ENCODE results near the gene SHC2. TPM values are rescaled to one million over a fixed set of nuclear protein-coding genes. Genes with fewer than 3 reads are reported as not detected.

SHC2 gene
- total and polyA plus RNA-seq, 2 of the 8 experiments (the other 6 are each of a cell fraction or from before 2014, with no cell fraction given): 4.4 to 7.3 TPM

GRCh38 chr19:436413-436950 lies 24.4 kb downstream of the SHC2 start:
- Histone ChIP-seq H3K18ac (ENCODE audit: extremely low read depth, low read length) (no peak overlapping the region), H2BK12ac (ENCODE audit: low read depth, low read length) (no peak overlapping the region), H3K4me3 (ENCODE audit: extremely low read depth in 1 of 4, insufficient read depth in 2 of 4, low read depth in 3 of 4, low read length in 4 of 4) (no peak overlapping the region), H2BK120ac (replicated peaks; ENCODE audit: low read depth, low read length) (no peak overlapping the region), H2BK5ac (ENCODE audit: low read depth, low read length) (no peak overlapping the region), H4K5ac (ENCODE audit: insufficient read length, low read depth, low read length) (no peak overlapping the region), H3K14ac (ENCODE audit: insufficient read length) (no peak overlapping the region), H3K27ac (ENCODE audit: low read depth, low read length) (no peak overlapping the region), H4K20me1 (replicated peaks in 1 of 2; ENCODE audit: control insufficient read depth in 1 of 2, insufficient read depth in 2 of 2, low read length in 2 of 2) (peaks cover 0 to 2% of the 10 kb centered on the region in 2 experiments), H4K8ac (ENCODE audit: extremely low read depth, insufficient read depth, low read length) (peak overlapping the region; percentile 25; the same call in 1 of the 2 replicates), H3K4me1 (replicated peaks in 1 of 4; ENCODE audit: control insufficient read depth in 3 of 4, insufficient read depth in 4 of 4, low read length in 3 of 4) (peaks cover 0 to 11% (median 2%) of the 10 kb centered on the region in 4 experiments; a peak in 3 of 7 replicates), H2BK15ac (ENCODE audit: low read length) (no peak overlapping the region), H3K56ac (replicated peaks; ENCODE audit: insufficient read length, low read depth, low read length) (no peak overlapping the region), H3K4me2 (ENCODE audit: insufficient read depth in 1 of 2, low read depth in 2 of 2, low read length in 2 of 2) (no peak overlapping the region), H3K27me3 (replicated peaks in 1 of 4; ENCODE audit: control insufficient read depth in 3 of 4, extremely low read depth in 1 of 4, insufficient read depth in 3 of 4, low read length in 3 of 4) (no peaks in the 10 kb centered on the region), H2AK5ac (ENCODE audit: low read depth, low read length) (no peak overlapping the region), H3K9me3 (ENCODE audit: insufficient read depth in 2 of 2, low read depth in 1 of 2, low read length in 1 of 2) (peaks cover 0 to 4% of the 10 kb centered on the region in 2 experiments; a peak in 2 of 4 replicates), H3K23me2 (ENCODE audit: low read depth, low read length) (no peaks in the 10 kb centered on the region), H4K91ac (replicated peaks; ENCODE audit: insufficient read length, low read length) (no peak overlapping the region), H3K36me3 (ENCODE audit: control insufficient read depth in 2 of 4, insufficient read depth in 4 of 4, low read length in 3 of 4) (peaks cover 0 to 5% (median 2%) of the 10 kb centered on the region in 4 experiments; a peak in 3 of 8 replicates), H2AFZ (ENCODE audit: low read length) (no peak overlapping the region), H3K79me1 (ENCODE audit: low read depth, low read length) (no peaks in the 10 kb centered on the region), H3K23ac (ENCODE audit: insufficient read length) (no peak overlapping the region), H3K4ac (replicated peaks; ENCODE audit: insufficient read length, low read depth, low read length) (no peak overlapping the region), H3K9ac (replicated peaks in 1 of 4; ENCODE audit: extremely low read depth in 1 of 4, low read depth in 3 of 4, low read length in 3 of 4) (no peak overlapping the region), H2BK20ac (ENCODE audit: low read length) (no peak overlapping the region), H3K79me2 (ENCODE audit: control insufficient read depth in 1 of 2, insufficient read depth in 2 of 2, low read length in 2 of 2) (no peaks in the 10 kb centered on the region)
- CTCF ChIA-PET (ENCODE audit: partially characterized antibody): interaction anchor here (1.5 to 1.6 kb wide), 3 partner anchors 17 to 52 kb away, joined by 4 to 6 read pairs (median 4); no protein-coding TSS in a partner anchor
- FAIRE-seq: no peak
- WGBS, 2 experiments (ENCODE audit: extremely low coverage in 1 of 2, insufficient coverage in 1 of 2, insufficient read length in 1 of 2, insufficient replicate concordance in 2 of 2, low coverage in 1 of 2, low lambda C conversion rate in 2 of 2, missing lambda C conversion rate in 1 of 2): 90% methylated on average over 14 of the region's 29 CpGs; no CpG with 5 or more reads in 1 of the 2 experiments
- POLR2A ChIA-PET (ENCODE audit: partially characterized antibody): interaction anchor here (0.7 to 1.5 kb wide), 3 partner anchors 9 to 27 kb away, joined by 3 to 4 read pairs (median 3); partner anchors contain the start of gene C2CD4C
- no peak for DNase-seq (ENCODE audit: low read depth in 1 of 2, low spot score in 2 of 2)
- no peak for TF ChIP-seq E2F6 (IDR thresholded peaks at IDR 0.05)
- no peak for TF ChIP-seq SRF (IDR thresholded peaks at IDR 0.05; ENCODE audit: low read depth, low read length)
- TF ChIP-seq POU5F1 (IDR thresholded peaks at IDR 0.05; ENCODE audit: low read depth, low read length): no peak
- no peak for TF ChIP-seq TCF12 (IDR thresholded peaks at IDR 0.05; ENCODE audit: low read depth, low read length)
- TF ChIP-seq CREB1 (IDR thresholded peaks at IDR 0.05): no peak
- no peak for TF ChIP-seq SP4 (IDR thresholded peaks at IDR 0.05; ENCODE audit: low read length)
- TF ChIP-seq CTCF (IDR thresholded peaks at IDR 0.05; ENCODE audit: control extremely low read depth in 1 of 3, insufficient read depth in 1 of 3, low read depth in 1 of 3, low read length in 3 of 3): no peak
- TF ChIP-seq RBBP5 (IDR thresholded peaks at IDR 0.05; ENCODE audit: borderline replicate concordance, low read depth, low read length): no peak
- TF ChIP-seq SIN3A (conservative IDR thresholded peaks at IDR 0.05 in 1 of 2, IDR thresholded peaks at IDR 0.05 in 1 of 2; ENCODE audit: low read depth in 1 of 2, low read length in 2 of 2): no peak
- TF ChIP-seq JUN (IDR thresholded peaks at IDR 0.05; ENCODE audit: low read depth, low read length): no peak

Measured in H1 (cell line).